Sigmoid colon (tissue), 3 donors: ENCODE data around the gene ARMC2.

Experiments
- POLR2A ChIP-seq, 2 donors: fragments of 450-650 bp; IDR thresholded peaks; one replicate each; pipeline ENCODE4 v1.6.1; 2016; ENCODE audit warnings: antibody characterized with exemption in 2 of 2, mild to moderate bottlenecking in 2 of 2, moderate library complexity in 2 of 2
- TF ChIP-seq, protein P1 (sequence below), 4 experiments: fragments of 450-650 bp in 3 of 4; fragments of 200-600 bp in 1 of 4; IDR thresholded peaks; one replicate each; pipeline ENCODE4 v1.5.1; 2016 to 2019; ENCODE audit warnings: antibody characterized with exemption in 4 of 4, mild to moderate bottlenecking in 3 of 4, moderate library complexity in 2 of 4

DNA sequence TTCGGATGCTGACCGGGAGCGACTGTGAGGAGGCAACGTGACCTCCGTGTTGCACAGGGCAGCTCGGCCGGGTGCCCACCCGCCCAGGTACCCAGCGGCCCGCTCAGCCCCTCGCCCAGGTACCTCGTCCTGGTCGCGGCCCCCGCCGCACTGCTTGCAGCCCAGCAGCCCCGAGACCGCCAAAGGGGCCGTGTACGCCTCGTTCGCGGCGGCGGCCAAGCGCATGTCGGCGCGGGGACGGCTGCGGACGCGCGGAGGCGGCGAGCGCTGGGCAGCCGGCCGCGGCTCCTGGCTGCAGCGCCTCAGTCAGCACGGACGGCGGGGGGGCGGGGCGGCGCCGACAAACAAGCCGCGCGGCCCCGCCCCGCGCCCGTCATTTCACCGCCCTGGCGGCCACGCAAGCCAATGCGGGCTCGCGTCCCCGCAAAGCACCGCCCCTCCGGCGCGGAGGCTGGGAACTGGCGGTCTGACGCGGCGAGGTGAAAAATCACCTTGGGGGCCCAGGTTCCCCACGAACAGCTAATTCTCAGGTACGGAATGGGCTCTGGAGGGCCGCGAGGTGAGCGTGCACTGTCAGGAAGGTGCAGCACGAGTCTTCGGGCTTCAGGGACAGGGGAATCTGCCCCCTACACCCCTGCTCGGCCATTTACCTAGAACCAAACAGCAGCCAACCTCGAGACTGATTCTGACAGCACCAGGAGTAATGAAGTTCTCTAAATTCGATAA is 161.2 kb downstream of the ARMC2 start:
- TF ChIP-seq, protein P1, sequence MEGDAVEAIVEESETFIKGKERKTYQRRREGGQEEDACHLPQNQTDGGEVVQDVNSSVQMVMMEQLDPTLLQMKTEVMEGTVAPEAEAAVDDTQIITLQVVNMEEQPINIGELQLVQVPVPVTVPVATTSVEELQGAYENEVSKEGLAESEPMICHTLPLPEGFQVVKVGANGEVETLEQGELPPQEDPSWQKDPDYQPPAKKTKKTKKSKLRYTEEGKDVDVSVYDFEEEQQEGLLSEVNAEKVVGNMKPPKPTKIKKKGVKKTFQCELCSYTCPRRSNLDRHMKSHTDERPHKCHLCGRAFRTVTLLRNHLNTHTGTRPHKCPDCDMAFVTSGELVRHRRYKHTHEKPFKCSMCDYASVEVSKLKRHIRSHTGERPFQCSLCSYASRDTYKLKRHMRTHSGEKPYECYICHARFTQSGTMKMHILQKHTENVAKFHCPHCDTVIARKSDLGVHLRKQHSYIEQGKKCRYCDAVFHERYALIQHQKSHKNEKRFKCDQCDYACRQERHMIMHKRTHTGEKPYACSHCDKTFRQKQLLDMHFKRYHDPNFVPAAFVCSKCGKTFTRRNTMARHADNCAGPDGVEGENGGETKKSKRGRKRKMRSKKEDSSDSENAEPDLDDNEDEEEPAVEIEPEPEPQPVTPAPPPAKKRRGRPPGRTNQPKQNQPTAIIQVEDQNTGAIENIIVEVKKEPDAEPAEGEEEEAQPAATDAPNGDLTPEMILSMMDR (IDR thresholded peaks at IDR 0.05), result peak in 1 of 4 experiments; percentile 27
- TF ChIP-seq POLR2A (IDR thresholded peaks at IDR 0.05), result peak; percentile 59 to 63
